MM.1S (cell line): Measurements from ENCODE around the gene PTGIS.

Experiments used
- CTCF ChIP-seq: fragments of 300-600 bp; sonication (generic); IDR thresholded peaks from 2 replicates; pipeline ENCODE4 v1.5.1; 2016; ENCODE audit warnings: antibody characterized with exemption, low read length, mixed read lengths
- EZH2 ChIP-seq: fragments of 300-600 bp; sonication (generic); optimal IDR thresholded peaks from 2 replicates; pipeline ENCODE3; 2017; ENCODE audit warnings: low read depth, mild to moderate bottlenecking, antibody characterized with exemption, low read length, mixed read lengths
- EZH2phosphoT487 ChIP-seq: fragments of 300-600 bp; sonication (generic); IDR thresholded peaks from 2 replicates; pipeline ENCODE4 v1.6.1; 2018; ENCODE audit warnings: antibody characterized with exemption, low read length

- no peak for TF ChIP-seq CTCF
- no peak for TF ChIP-seq EZH2phosphoT487
- TF ChIP-seq EZH2, result no peak
Measured at GRCh38 chr20:49529470-49529869, 38.5 kb downstream of the PTGIS start.
